NCI-H1436 treated with DMSO at 0.1 percent for 48 hours (cell line): ENCODE results near the gene DECR2.
"Not testable (repeated sequence)": the region's sequence is repeated elsewhere in the genome, so short reads cannot be mapped to it uniquely, and the experiment has no call there.

Experiments used
- DNase-seq: peaks from one replicate; lab custom pipeline; 2025; lab: John Stamatoyannopoulos, UW

The DECR2 gene

GRCh38 chr16:400061-400591 is 1.6 kb upstream of the DECR2 start:
- DNase-seq, result no peak

- no peak for DNase-seq
Measured at GRCh38 chr16:404971-405486, 3.3 kb downstream of the DECR2 start.

- DNase-seq, result no peak
Measured at GRCh38 chr16:405548-406506, 4.1 kb downstream of the DECR2 start.

- no peak for DNase-seq
Measured at GRCh38 chr16:407253-407652, 5.6 kb downstream of the DECR2 start.

GRCh38 chr16:410516-411178 is 9.0 kb downstream of the DECR2 start:
- no peak for DNase-seq

GRCh38 chr16:411576-412265 is 10.0 kb downstream of the DECR2 start:
- DNase-seq, result no peak

GRCh38 chr16:414395-415169 is 12.9 kb downstream of the DECR2 start:
- no peak for DNase-seq

GRCh38 chr16:415170-415498 is 13.4 kb downstream of the DECR2 start:
- not testable (repeated sequence) for DNase-seq

GRCh38 chr16:422179-422578 is 20.5 kb downstream of the DECR2 start:
- not testable (repeated sequence) for DNase-seq

GRCh38 chr16:424033-424622 is 22.4 kb downstream of the DECR2 start:
- DNase-seq, result no peak

- DNase-seq, result no peak
Measured at GRCh38 chr16:424623-425081, 23.0 kb downstream of the DECR2 start.

GRCh38 chr16:425082-425718 is 23.5 kb downstream of the DECR2 start, which contains the start of gene RAB11FIP3:
Gene RAB11FIP3, plus strand, starts transcription at chr16:425649. Its CDS starts 358 bp downstream, at chr16:426007.
- DNase-seq, result peak; percentile 20

- no peak for DNase-seq
Measured at GRCh38 chr16:425740-426114, 24.0 kb downstream of the DECR2 start.

GRCh38 chr16:426115-426905 is 24.6 kb downstream of the DECR2 start:
- no peak for DNase-seq

GRCh38 chr16:426906-427249 is 25.2 kb downstream of the DECR2 start:
- DNase-seq, result no peak

GRCh38 chr16:427250-427649 is 25.6 kb downstream of the DECR2 start:
- DNase-seq, result no peak

GRCh38 chr16:430904-431303 is 29.2 kb downstream of the DECR2 start:
- no peak for DNase-seq

GRCh38 chr16:440627-441026 is 38.9 kb downstream of the DECR2 start:
- DNase-seq, result no peak

GRCh38 chr16:441447-441846 is 39.8 kb downstream of the DECR2 start:
- no peak for DNase-seq

- no peak for DNase-seq
Measured at GRCh38 chr16:442976-443375, 41.3 kb downstream of the DECR2 start.
